OCI-LY1 (cell line): ENCODE data around the gene OPHN1.

ENCODE experiments used
- H2AFZ ChIP-seq: fragments of 200-600 bp; sonication (generic), shearing (Covaris generic); 2 replicates; pipeline ENCODE4 v1.6.0; 2014; ENCODE audit warnings: antibody characterized with exemption, mild to moderate bottlenecking, low read length
- H3F3A ChIP-seq: fragments of 200-600 bp; sonication (generic), shearing (Covaris generic); 2 replicates; pipeline ENCODE4 v1.6.0; 2014; ENCODE audit warnings: mild to moderate bottlenecking, antibody characterized with exemption, low read length, moderate library complexity; ENCODE audit not compliant: insufficient read depth
- H3K27ac ChIP-seq: fragments of 200-600 bp; sonication (generic); 2 replicates; pipeline ENCODE4 v1.5.1; 2014; ENCODE audit warnings: low read length, mixed run types, mild to moderate bottlenecking, low read depth; ENCODE audit not compliant: poor library complexity, severe bottlenecking
- H3K27me3 ChIP-seq: fragments of 200-600 bp; sonication (generic); 2 replicates; pipeline ENCODE4 v1.6.0; 2014; ENCODE audit warnings: antibody characterized with exemption, mild to moderate bottlenecking, low read length, moderate library complexity; ENCODE audit not compliant: insufficient read depth
- H3K36me3 ChIP-seq: fragments of 200-600 bp; sonication (generic); 2 replicates; pipeline ENCODE4 v1.6.1; 2014; ENCODE audit warnings: mild to moderate bottlenecking, antibody characterized with exemption, low read length, moderate library complexity, mixed read lengths; ENCODE audit not compliant: insufficient read depth
- H3K4me1 ChIP-seq: fragments of 200-600 bp; sonication (generic); 2 replicates; pipeline ENCODE4 v1.5.1; 2014; ENCODE audit warnings: mild to moderate bottlenecking, low read length, moderate library complexity; ENCODE audit not compliant: insufficient read depth, severe bottlenecking
- H3K4me2 ChIP-seq: fragments of 200-600 bp; sonication (generic), shearing (Covaris generic); 2 replicates; pipeline ENCODE4 v1.6.1; 2014; ENCODE audit warnings: low read length
- H3K4me3 ChIP-seq: fragments of 200-600 bp; sonication (generic); 2 replicates; pipeline ENCODE4 v1.5.1; 2014; ENCODE audit warnings: low read length, low read depth, mild to moderate bottlenecking, mixed read lengths; ENCODE audit not compliant: poor library complexity, severe bottlenecking
- H3K79me2 ChIP-seq: fragments of 200-600 bp; shearing (Covaris generic); 2 replicates; pipeline ENCODE4 v1.6.1; 2016; ENCODE audit warnings: mixed run types, low read length, mixed read lengths; ENCODE audit not compliant: insufficient read depth
- H3K9ac ChIP-seq: fragments of 200-600 bp; sonication (generic), shearing (Covaris generic); 2 replicates; pipeline ENCODE4 v1.6.1; 2014; ENCODE audit warnings: mild to moderate bottlenecking, low read length, mixed read lengths
- H3K9me2 ChIP-seq: fragments of 200-600 bp; sonication (generic), shearing (Covaris generic); 2 replicates; pipeline ENCODE4 v1.6.1; 2014; ENCODE audit warnings: low read depth, mild to moderate bottlenecking, low read length, mixed read lengths
- H3K9me3 ChIP-seq: fragments of 200-600 bp; shearing (Covaris generic); 2 replicates; pipeline ENCODE4 v1.6.1; 2014; ENCODE audit warnings: low read length, mixed read lengths
- H4K20me1 ChIP-seq: fragments of 200-600 bp; sonication (generic), shearing (Covaris generic); 2 replicates; pipeline ENCODE4 v1.6.0; 2016; ENCODE audit warnings: mild to moderate bottlenecking, low read length; ENCODE audit not compliant: insufficient read depth
- CTCF ChIP-seq: fragments of 200-600 bp; sonication (generic), shearing (Covaris generic); IDR thresholded peaks from 2 replicates; pipeline ENCODE4 v1.5.1; 2017; ENCODE audit warnings: mild to moderate bottlenecking, antibody characterized with exemption, low read length, moderate library complexity, mixed read lengths
- EZH2 ChIP-seq: fragments of 200-600 bp; sonication (generic), shearing (Covaris generic); IDR thresholded peaks from 2 replicates; pipeline ENCODE4 v1.8.0; 2017; ENCODE audit warnings: borderline replicate concordance, mixed run types, mild to moderate bottlenecking, antibody characterized with exemption, low read length, moderate library complexity, mixed read lengths

OPHN1 gene

GRCh38 chrX:68409194-68409593 is 24.1 kb downstream of the OPHN1 start:
- Histone ChIP-seq H2AFZ (no peak overlapping the region), H3K9me2 (no peaks in the 10 kb centered on the region)

GRCh38 chrX:68403522-68403921 is 29.8 kb downstream of the OPHN1 start:
- Histone ChIP-seq H3K27me3 (no peaks in the 10 kb centered on the region), H3K27ac (no peak overlapping the region), H3K4me1 (no peaks in the 10 kb centered on the region), H3K36me3 (no peaks in the 10 kb centered on the region), H3K4me2 (no peak overlapping the region), H3K9ac (no peak overlapping the region), H3K9me3 (no peaks in the 10 kb centered on the region), H3K4me3 (no peak overlapping the region), H3K79me2 (no peaks in the 10 kb centered on the region), H3F3A (no peaks in the 10 kb centered on the region), H2AFZ (no peak overlapping the region), H4K20me1 (no peaks in the 10 kb centered on the region), H3K9me2 (no peaks in the 10 kb centered on the region)
- no peak for TF ChIP-seq EZH2
- TF ChIP-seq CTCF: no peak

More at GRCh38 chrX:68409194-68409593, 24.1 kb downstream of the OPHN1 start:
- Histone ChIP-seq H3K4me3 (no peak overlapping the region), H3K9ac (no peak overlapping the region), H3K27ac (no peak overlapping the region), H4K20me1 (no peaks in the 10 kb centered on the region), H3K27me3 (no peaks in the 10 kb centered on the region), H3K4me1 (no peaks in the 10 kb centered on the region), H3K36me3 (no peaks in the 10 kb centered on the region), H3K79me2 (no peaks in the 10 kb centered on the region), H3F3A (no peaks in the 10 kb centered on the region), H3K9me3 (no peaks in the 10 kb centered on the region), H3K4me2 (no peak overlapping the region)
- TF ChIP-seq CTCF (no peak), EZH2 (no peak)

GRCh38 chrX:68403038-68403437 is 30.3 kb downstream of the OPHN1 start:
- no peak overlapping the region for H2AFZ ChIP-seq
- no peak for TF ChIP-seq CTCF
- TF ChIP-seq EZH2: no peak
- no peak overlapping the region for H3K27ac ChIP-seq

More at GRCh38 chrX:68403038-68403437, 30.3 kb downstream of the OPHN1 start:
- H3K36me3 ChIP-seq: no peaks in the 10 kb centered on the region
- H3K4me2 ChIP-seq: no peak overlapping the region
- no peak overlapping the region for H3K9ac ChIP-seq
- no peak overlapping the region for H3K4me3 ChIP-seq
- no peaks in the 10 kb centered on the region for H3K9me3 ChIP-seq
- no peaks in the 10 kb centered on the region for H3K4me1 ChIP-seq
- H3K9me2 ChIP-seq: no peaks in the 10 kb centered on the region
- no peaks in the 10 kb centered on the region for H3K79me2 ChIP-seq
- H3K27me3 ChIP-seq: no peaks in the 10 kb centered on the region
- H4K20me1 ChIP-seq: no peaks in the 10 kb centered on the region
- no peaks in the 10 kb centered on the region for H3F3A ChIP-seq
